Activated naive CD4-positive, alpha-beta T cell treated with anti-CD3 and anti-CD28 coated beads for 36 hours (primary cell): Measurements from ENCODE around the gene NAALADL1. TPM values are rescaled to one million over a fixed set of nuclear protein-coding genes. Genes with fewer than 3 reads are reported as not detected.

Experiments
- CTCF ChIA-PET: fragments of 350-600 bp; sonication (Branson Sonifier 250); formaldehyde crosslinking; loops from one replicate; lab custom pipeline; 2021; ENCODE audit warnings: antibody characterized with exemption; lab: Charles Lee
- DNase-seq: peaks from one replicate; pipeline ENCODE4 v3.0.0-alpha.2; 2020
- H3K27ac Mint-ChIP-seq: one replicate; pipeline ENCODE4 v1.8.0; 2021; ENCODE audit warnings: mild to moderate bottlenecking, mixed read lengths
- H3K27me3 Mint-ChIP-seq: one replicate; pipeline ENCODE4 v1.8.0; 2021; ENCODE audit warnings: low read depth, mixed read lengths
- H3K36me3 Mint-ChIP-seq: one replicate; pipeline ENCODE4 v1.8.0; 2021; ENCODE audit warnings: low read depth, mixed read lengths
- H3K4me1 Mint-ChIP-seq: one replicate; pipeline ENCODE4 v1.8.0; 2021; ENCODE audit warnings: low read depth, mixed read lengths
- H3K4me3 Mint-ChIP-seq: one replicate; pipeline ENCODE4 v1.8.0; 2021; ENCODE audit warnings: mild to moderate bottlenecking, moderate library complexity, mixed read lengths
- H3K9me3 Mint-ChIP-seq: one replicate; pipeline ENCODE4 v1.8.0; 2021; ENCODE audit warnings: mixed read lengths
- intact Hi-C: fragments of 100-400 bp; cut with micrococcal nuclease; formaldehyde crosslinking; loops from one replicate; pipeline ENCODE4 v1.15.1; 2023
- total RNA-seq, 2 experiments: library from RNA; stranded (reverse); gene quantifications; one replicate each; pipeline ENCODE4 v1.2.3, GENCODE V29; 2021

NAALADL1 gene
- total RNA-seq, 2 experiments from 2014 or later, result 8.5 to 10.2 TPM

DNA sequence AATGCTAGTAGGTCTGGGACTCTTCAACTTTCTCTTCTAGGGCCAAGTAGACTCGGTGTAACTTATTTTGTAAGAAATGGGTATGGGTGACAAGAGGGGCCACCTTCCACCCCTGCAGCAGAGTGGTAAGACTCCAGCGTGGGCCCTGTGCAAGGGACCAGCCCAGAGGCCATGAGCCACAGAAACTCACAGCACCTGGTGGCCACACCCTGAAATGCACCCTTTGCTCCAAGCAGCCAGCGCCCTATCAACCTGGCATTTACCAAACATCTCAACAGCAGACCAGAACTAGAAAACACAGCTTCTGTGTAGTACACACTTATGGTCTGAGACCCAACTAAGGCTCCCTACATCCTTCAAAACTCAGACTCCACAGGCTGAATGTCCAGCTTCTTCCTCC, 19.8 kb upstream of the NAALADL1 start:
- H3K4me3 Mint-ChIP-seq, result no peak overlapping the region
- H3K27ac Mint-ChIP-seq, result peak overlapping the region; percentile 39
- intact Hi-C loops, result loop anchor here (1.0 kb wide), 1 partner anchor 65 kb away; no protein-coding TSS in a partner anchor
- H3K9me3 Mint-ChIP-seq, result no peaks in the 10 kb centered on the region
- H3K36me3 Mint-ChIP-seq, result peaks cover 69% of the 10 kb centered on the region
- CTCF ChIA-PET, result interaction anchor here (1.1 to 1.4 kb wide), 2 partner anchors 37 to 66 kb away, joined by 3 read pairs; partner anchors contain the start of gene SAC3D1
- H3K4me1 Mint-ChIP-seq, result peaks cover 43% of the 10 kb centered on the region
- DNase-seq, result peak; percentile 71
- H3K27me3 Mint-ChIP-seq, result no peaks in the 10 kb centered on the region

DNA sequence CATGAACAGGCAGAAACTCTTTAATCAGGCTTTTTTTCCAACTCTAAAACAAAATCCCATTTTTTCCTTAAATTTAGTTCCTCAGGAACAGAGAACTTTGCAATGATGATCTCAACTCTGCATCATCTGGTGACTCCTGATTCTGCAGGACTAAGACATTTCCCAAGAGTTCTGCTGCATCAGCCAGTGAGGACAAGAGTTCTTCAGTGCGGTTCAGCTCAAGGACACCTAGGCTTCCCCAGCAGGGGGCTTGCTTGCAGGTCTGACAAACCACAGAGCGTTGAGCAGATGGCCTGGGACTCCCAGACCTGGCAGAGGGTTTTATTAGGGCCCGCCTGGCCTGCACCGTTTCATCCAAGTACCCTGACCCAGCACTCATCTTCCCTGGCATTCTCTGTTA, 19.1 kb upstream of the NAALADL1 start:
- H3K9me3 Mint-ChIP-seq, result no peaks in the 10 kb centered on the region
- H3K27ac Mint-ChIP-seq, result no peak overlapping the region
- H3K27me3 Mint-ChIP-seq, result no peaks in the 10 kb centered on the region
- peaks cover 37% of the 10 kb centered on the region for H3K4me1 Mint-ChIP-seq
- no peak for DNase-seq
- CTCF ChIA-PET, result interaction anchor here (1.1 to 1.4 kb wide), 4 partner anchors 34 to 65 kb away, joined by 3 read pairs; partner anchors contain the start of genes SAC3D1 and TM7SF2
- no peak overlapping the region for H3K4me3 Mint-ChIP-seq
- H3K36me3 Mint-ChIP-seq, result peaks cover 62% of the 10 kb centered on the region
- intact Hi-C loops, result no loop called here

DNA sequence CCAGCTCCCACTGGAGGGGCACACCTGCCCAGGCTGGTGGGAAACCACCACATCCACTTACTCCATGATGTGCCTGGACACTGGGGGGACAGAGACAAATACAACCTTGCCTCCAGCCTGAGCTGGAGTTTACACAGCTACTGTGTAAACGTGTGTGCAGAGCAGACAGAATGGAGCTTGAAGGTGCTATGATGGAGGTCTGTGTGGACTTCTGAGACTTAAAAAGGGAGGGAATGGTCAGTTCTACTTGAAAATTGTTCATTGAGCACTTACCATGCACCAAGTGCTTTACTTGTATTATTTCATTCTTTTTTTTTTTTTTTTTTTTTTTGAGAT, 14.2 kb upstream of the NAALADL1 start:
- Mint-ChIP-seq H3K4me3 (no peak overlapping the region), H3K27me3 (no peaks in the 10 kb centered on the region), H3K4me1 (peaks cover 4% of the 10 kb centered on the region), H3K9me3 (no peaks in the 10 kb centered on the region), H3K36me3 (peaks cover 18% of the 10 kb centered on the region), H3K27ac (no peak overlapping the region)
- CTCF ChIA-PET, result interaction anchor here (0.6 kb wide), 1 partner anchor 85 kb away, joined by 3 read pairs; no protein-coding TSS in a partner anchor
- no peak for DNase-seq
- intact Hi-C loops, result no loop called here

DNA sequence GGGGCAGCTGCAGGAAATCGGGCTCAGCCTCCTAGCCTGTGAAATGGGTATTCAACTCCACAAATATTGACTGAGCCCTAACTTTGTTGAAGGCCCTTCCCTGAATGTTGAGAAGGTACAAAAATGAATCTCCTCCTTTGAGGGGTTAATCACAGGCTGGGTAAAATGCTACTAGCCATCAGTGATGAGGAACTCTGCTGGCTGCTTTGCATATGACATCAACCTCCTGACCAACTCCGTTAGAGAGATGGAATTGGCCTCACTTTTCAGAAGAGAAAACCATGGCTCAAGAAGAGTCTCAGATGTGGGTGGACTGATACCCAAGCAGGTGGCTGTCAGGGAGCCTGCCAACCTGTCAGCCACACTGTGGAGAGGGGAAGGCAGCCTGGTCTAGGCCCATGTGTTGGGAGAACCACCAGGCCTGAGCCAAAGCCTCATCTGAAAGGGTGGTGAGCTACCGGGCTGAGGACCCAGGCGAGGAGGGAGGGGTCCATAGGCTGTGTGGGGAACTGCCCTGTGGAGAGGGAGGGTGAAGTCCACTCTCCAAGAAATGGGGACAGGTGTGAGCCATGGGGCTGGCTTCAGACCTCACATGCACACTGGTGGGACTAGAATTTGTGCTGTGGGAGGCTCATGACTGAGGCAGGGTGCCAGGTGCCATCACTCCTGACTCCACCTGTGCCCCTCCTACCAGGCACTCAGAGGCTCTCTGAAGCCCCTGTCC, 13.7 kb upstream of the NAALADL1 start:
- CTCF ChIA-PET, result no interaction called here
- intact Hi-C loops, result no loop called here

DNA sequence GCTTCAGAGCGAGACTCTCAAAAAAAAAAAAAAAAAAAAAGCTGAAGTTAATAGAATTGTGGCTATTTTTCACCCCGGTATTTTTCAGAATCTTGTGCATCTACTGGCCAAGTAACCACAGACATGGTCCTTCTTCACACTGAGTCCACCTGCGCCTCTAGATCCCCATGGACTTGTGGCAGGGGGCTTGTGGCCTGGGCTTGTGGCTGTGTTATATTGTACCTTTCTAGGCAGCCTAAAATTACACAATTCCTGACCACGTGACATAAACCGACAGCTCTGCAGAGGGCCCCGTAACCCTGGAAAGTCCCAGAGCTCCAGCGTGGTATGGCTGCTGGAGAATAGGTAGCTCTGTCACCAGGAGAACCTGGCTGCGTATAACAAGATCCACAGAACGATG, 10.9 kb upstream of the NAALADL1 start:
- Mint-ChIP-seq H3K27me3 (no peaks in the 10 kb centered on the region), H3K36me3 (no peaks in the 10 kb centered on the region), H3K9me3 (no peaks in the 10 kb centered on the region), H3K27ac (no peak overlapping the region), H3K4me3 (no peak overlapping the region), H3K4me1 (peaks cover 2% of the 10 kb centered on the region)
- no peak for DNase-seq
- intact Hi-C loops, result no loop called here
- CTCF ChIA-PET, result interaction anchor here (0.9 kb wide), 1 partner anchor 14 kb away, joined by 3 read pairs; no protein-coding TSS in a partner anchor

More for the DNA sequence above, 13.7 kb upstream of the NAALADL1 start:
- no peak for DNase-seq
- H3K27ac Mint-ChIP-seq, result no peak overlapping the region
- no peaks in the 10 kb centered on the region for H3K9me3 Mint-ChIP-seq
- H3K27me3 Mint-ChIP-seq, result no peaks in the 10 kb centered on the region
- no peak overlapping the region for H3K4me3 Mint-ChIP-seq
- H3K36me3 Mint-ChIP-seq, result peaks cover 13% of the 10 kb centered on the region
- H3K4me1 Mint-ChIP-seq, result peaks cover 2% of the 10 kb centered on the region

DNA sequence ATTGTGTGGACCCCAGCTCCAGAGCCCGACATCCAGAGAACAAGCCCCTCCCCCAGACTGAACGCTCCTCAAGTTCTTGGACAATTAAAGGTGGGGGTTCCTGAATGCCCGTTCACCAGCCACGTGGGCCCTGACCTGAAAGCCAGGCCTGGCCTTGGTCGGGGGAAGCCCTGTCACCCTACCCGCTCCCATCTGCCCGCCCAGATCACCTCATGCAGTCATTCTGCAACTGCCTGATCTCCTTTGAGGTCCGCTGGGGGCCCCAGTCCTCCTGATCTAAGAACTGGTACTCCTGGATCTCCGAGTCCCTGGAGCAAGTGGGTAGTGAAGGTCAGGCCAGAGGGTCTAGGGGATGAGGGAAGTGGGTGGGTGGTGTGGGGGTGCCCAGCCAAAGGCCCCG, 9.1 kb upstream of the NAALADL1 start:
- Mint-ChIP-seq H3K9me3 (no peaks in the 10 kb centered on the region), H3K36me3 (no peaks in the 10 kb centered on the region), H3K27ac (no peak overlapping the region), H3K4me1 (peaks cover 2% of the 10 kb centered on the region), H3K27me3 (no peaks in the 10 kb centered on the region), H3K4me3 (no peak overlapping the region)
- CTCF ChIA-PET, result no interaction called here
- no peak for DNase-seq
- intact Hi-C loops, result no loop called here

DNA sequence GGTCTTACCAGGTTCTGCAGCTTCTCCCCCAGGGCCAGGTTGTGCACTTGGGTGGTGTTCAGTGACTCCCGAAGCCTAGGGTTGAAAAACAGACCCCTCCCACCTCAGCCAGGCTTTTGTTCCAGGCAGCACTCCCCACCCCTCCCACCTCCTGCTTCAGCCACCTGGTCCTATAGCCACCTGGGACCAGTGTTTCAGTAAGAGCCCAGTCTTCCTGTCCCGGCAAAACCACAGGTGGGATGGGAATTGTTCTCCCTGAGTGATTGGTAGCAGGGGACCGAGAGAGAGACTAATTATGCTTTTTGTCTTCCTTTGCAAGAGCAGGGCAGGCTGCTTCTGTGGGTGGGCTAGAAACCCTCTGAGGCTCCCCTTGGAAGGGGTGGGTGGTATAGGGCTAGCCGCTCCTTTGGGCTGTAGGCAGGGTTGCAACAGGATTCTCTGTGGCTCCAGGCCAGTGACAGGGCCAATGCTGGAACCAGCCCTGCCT, 8.5 kb upstream of the NAALADL1 start:
- Mint-ChIP-seq H3K4me3 (no peak overlapping the region), H3K36me3 (no peaks in the 10 kb centered on the region), H3K9me3 (no peaks in the 10 kb centered on the region), H3K27me3 (no peaks in the 10 kb centered on the region), H3K27ac (no peak overlapping the region), H3K4me1 (peaks cover 2% of the 10 kb centered on the region)
- intact Hi-C loops, result no loop called here
- CTCF ChIA-PET, result no interaction called here
- no peak for DNase-seq

DNA sequence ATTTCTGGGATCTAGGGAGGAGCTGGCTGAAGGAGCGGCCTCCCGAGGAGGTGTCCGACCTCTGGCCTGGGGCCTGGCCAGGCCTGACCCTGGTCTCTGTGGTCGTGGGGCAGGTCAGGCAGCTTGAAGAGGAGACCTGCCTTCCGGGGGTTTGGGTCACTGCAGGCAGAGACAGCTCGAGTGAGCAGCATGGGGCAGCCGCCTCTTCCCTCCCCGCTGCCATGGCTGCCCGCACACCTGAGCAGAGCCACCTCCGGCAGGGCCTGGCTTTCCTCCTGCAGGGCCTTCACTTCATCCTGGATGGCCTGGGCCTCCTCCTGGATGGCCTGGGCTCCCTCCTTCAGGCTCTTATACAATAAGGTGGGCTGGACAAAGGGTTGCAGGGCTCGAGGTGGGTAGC, 8.0 kb upstream of the NAALADL1 start:
- Mint-ChIP-seq H3K36me3 (no peaks in the 10 kb centered on the region), H3K27me3 (no peaks in the 10 kb centered on the region)
- CTCF ChIA-PET, result interaction anchor here (0.5 kb wide), 1 partner anchor 18 kb away, joined by 3 read pairs; no protein-coding TSS in a partner anchor

DNA sequence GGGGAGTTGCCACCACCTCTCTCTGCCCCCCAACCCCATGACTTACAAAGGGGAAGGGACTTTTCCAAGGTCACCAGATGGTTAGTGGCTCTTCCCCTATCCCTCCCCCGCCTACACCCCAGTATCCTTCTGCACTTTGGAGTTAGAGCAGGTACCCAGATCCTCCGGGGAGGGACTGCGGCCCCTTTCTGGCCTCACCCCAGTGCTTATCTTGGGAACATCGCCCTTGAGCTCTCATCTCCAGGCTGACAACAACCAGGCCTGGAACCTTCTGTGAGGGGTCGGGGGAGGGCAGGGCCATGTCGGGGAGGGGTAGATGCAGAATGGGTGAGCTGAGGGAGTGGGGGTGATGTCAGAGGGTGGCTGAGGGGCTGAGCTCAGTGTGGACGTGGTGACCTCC, 7.5 kb upstream of the NAALADL1 start:
- CTCF ChIA-PET, result interaction anchor here (0.5 kb wide), 1 partner anchor 18 kb away, joined by 3 read pairs; no protein-coding TSS in a partner anchor
- no peak for DNase-seq
- Mint-ChIP-seq H3K4me1 (peaks cover 2% of the 10 kb centered on the region), H3K36me3 (no peaks in the 10 kb centered on the region), H3K27ac (no peak overlapping the region), H3K9me3 (no peaks in the 10 kb centered on the region), H3K27me3 (no peaks in the 10 kb centered on the region), H3K4me3 (no peak overlapping the region)
- intact Hi-C loops, result no loop called here

More for the DNA sequence above, 8.0 kb upstream of the NAALADL1 start:
- H3K9me3 Mint-ChIP-seq, result no peaks in the 10 kb centered on the region
- peaks cover 2% of the 10 kb centered on the region for H3K4me1 Mint-ChIP-seq
- H3K27ac Mint-ChIP-seq, result no peak overlapping the region
- intact Hi-C loops, result no loop called here
- DNase-seq, result no peak
- H3K4me3 Mint-ChIP-seq, result no peak overlapping the region

DNA sequence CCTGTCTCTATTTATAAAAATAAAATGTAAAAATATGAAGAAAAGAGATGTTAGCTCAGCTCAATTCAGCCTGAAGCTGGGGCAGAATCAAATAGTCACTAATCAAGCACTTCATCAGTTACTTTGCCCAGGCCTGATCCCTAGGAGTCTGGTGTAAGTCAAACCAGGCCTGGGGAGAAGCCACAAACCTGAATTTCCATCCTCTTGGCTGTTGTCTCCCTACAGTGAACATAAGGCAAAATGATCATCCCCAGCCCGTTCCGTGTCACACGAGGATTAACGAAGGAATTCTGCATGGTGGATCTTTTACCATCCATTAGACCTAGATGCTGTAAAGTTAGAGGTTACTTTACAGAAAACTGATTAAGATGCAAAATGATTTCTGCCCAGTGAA, 6.5 kb upstream of the NAALADL1 start:
- Mint-ChIP-seq H3K9me3 (no peaks in the 10 kb centered on the region), H3K36me3 (no peaks in the 10 kb centered on the region), H3K4me1 (peaks cover 2% of the 10 kb centered on the region), H3K27ac (no peak overlapping the region), H3K4me3 (no peak overlapping the region), H3K27me3 (no peaks in the 10 kb centered on the region)
- CTCF ChIA-PET, result no interaction called here
- intact Hi-C loops, result no loop called here
- DNase-seq, result no peak

DNA sequence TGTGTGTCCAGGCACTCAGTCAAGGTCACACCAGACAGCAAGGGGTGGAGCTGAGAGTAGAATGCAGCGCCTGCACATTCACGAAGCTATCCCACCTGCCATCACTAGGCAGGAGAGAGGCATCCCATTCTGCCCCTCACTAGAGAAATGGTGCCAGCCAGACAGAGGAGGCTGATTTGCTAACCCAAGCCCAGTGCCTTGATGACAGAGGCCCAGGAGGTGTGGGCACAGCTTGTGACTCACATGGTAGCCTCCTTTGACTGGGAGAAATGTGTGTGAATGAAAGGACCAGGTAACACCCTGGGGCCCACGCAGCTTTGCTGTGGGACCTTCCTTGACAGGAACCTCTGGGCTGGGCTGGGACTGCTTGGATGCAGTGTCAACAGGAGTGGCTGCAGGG, 5.2 kb upstream of the NAALADL1 start:
- CTCF ChIA-PET, result no interaction called here

DNA sequence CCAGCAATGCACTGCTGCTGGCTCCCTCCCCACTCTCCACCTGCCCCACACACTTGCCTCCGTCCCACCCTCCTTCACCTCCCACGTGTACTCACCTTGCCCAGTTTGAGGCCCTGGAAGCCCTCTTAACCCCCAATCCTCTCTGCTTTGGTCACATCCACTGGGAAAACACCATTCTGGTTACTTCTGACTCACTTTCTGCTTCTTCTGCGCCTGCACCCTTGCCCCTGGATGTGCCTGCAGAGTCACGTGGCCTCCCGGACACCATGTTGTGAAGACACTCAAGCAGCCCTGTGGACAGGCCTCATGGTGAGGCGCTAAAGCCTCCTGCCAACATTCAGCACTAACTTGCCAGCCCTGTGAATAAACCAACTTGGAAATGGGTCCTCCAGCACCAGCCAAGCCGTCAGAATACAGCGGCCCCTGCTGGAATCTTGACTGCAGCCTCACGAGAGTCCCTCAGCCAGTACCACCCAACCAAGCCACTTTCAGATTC, 2.6 kb upstream of the NAALADL1 start:
- Mint-ChIP-seq H3K27me3 (no peaks in the 10 kb centered on the region), H3K4me1 (no peaks in the 10 kb centered on the region), H3K4me3 (no peak overlapping the region), H3K27ac (no peak overlapping the region), H3K9me3 (no peaks in the 10 kb centered on the region), H3K36me3 (no peaks in the 10 kb centered on the region)
- CTCF ChIA-PET, result no interaction called here
- DNase-seq, result no peak
- intact Hi-C loops, result no loop called here

More for the DNA sequence above, 5.2 kb upstream of the NAALADL1 start:
- DNase-seq, result no peak
- intact Hi-C loops, result no loop called here
- no peak overlapping the region for H3K4me3 Mint-ChIP-seq
- no peaks in the 10 kb centered on the region for H3K9me3 Mint-ChIP-seq
- H3K27me3 Mint-ChIP-seq, result no peaks in the 10 kb centered on the region
- H3K4me1 Mint-ChIP-seq, result no peaks in the 10 kb centered on the region
- no peaks in the 10 kb centered on the region for H3K36me3 Mint-ChIP-seq
- H3K27ac Mint-ChIP-seq, result no peak overlapping the region
